ENCODE data around the gene DNAH2. TPM values are rescaled to one million over a fixed set of nuclear protein-coding genes. Genes with fewer than 3 reads are reported as not detected.

Gene DNAH2
- total RNA-seq, 1 donor, result under 0.01 TPM

DNA sequence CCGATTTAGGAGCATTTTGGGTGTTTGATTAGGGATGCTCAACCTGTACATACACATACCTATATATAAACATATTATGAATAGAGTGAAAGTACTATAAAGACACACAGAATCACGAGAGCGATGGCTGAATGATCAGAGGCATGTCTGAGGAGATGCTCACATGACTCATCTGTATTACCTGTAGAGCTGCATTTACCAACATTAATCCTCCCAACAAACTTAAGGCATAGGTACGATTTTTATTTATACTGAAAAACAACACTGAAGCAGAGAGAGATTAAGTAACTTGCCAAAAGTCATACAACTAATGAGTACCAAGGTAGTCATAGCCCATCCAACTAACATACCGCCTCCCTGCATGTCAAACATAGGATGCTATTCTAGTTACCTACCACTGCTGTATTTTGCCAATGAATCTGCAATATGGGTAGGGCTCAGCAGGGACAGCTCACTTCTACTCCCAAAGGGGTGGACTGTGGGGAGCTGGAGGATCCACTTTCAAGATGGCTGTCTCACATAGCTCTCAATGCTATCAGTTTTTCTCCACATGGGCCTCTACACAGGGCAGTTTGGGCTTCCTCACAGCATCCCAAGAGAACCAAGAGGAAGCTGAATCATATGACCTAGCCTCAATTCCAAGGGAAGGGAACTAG is 147.6 kb downstream of the DNAH2 start:
- H3K4me3 ChIP-seq (ENCODE audit: low read depth, low read length), result no peak overlapping the region
- no peak for DNase-seq (ENCODE audit: low read depth)
- TF ChIP-seq CTCF (IDR thresholded peaks at IDR 0.05; ENCODE audit: insufficient read depth, low read length), result no peak

GRCh38 chr17:7867881-7868329 is 150.4 kb downstream of the DNAH2 start:
- no peak for TF ChIP-seq CTCF (IDR thresholded peaks at IDR 0.05; ENCODE audit: insufficient read depth, low read length)
- no peak for DNase-seq (ENCODE audit: low read depth)

DNA sequence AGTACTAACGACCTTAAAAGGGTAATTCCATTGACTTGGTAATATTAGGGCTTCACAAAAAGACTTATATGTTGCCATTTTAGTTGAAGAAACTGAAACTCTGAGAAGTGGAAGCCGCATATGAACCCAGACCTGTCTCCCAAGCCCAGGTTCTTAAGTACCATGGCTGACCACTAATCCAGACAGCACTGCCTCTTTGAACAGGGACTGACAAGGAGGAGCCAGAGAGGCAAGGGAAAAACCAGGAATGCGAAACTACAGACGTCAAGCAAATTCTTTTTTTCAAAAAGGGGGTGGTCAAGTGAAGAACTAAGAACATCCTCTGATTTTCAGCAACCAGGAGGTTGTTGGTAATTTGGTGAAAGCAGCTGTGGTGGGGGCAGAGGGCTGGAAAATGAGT is 155.5 kb downstream of the DNAH2 start:
- DNase-seq (ENCODE audit: low read depth), result no peak

More at GRCh38 chr17:7867881-7868329, 150.4 kb downstream of the DNAH2 start:
- no peak overlapping the region for H3K4me3 ChIP-seq (ENCODE audit: low read depth, low read length)

DNA sequence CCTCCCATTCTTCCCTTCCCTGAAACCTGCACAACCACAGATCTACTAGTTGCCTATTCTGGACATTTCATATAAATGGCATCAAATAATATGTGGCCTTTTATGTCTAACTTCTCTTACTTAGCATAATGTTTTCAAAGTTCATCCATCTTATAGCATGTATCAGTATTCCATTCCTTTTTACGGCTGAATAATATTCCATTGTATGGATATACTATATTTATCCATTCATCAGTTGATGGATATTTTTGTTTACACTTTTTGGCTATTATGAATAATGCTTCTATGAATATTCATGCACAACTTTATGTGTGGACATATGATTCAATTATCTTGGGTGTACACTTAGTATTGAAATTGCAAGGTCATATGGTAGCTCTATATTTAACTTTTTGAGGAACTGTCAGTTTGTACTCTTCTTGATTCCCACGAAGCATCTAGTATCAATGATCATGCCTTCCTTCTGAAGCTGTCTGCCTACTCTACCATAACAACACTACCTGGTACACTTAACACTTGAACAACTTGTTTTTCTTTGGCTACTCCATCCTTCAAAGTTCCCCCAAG is 158.3 kb downstream of the DNAH2 start:
- H3K4me3 ChIP-seq (ENCODE audit: low read depth, low read length), result no peak overlapping the region
- no peak for DNase-seq (ENCODE audit: low read depth)
- TF ChIP-seq CTCF (IDR thresholded peaks at IDR 0.05; ENCODE audit: insufficient read depth, low read length), result no peak

More for the DNA sequence above, 155.5 kb downstream of the DNAH2 start:
- TF ChIP-seq CTCF (IDR thresholded peaks at IDR 0.05; ENCODE audit: insufficient read depth, low read length), result no peak
- no peak overlapping the region for H3K4me3 ChIP-seq (ENCODE audit: low read depth, low read length)

DNA sequence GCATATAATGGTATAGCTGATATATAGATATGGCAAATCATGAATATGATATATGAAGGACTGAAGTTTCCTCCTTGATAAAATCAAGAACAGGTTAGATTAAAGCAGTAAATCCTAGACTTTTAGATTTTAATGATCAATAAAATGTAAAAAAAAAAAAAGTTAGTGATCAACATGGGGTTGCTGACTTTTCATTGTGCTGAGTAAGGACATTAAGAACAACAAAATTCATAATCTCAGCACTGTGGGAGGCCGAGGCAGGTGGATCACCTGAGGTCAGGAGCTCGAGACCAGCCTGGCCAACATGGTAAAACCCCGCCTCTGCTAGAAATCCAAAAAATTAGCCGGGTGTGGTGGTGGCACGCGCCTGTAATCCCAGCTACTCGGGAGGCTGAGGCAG is 160.7 kb downstream of the DNAH2 start:
- no peak overlapping the region for H3K4me3 ChIP-seq (ENCODE audit: low read depth, low read length)
- TF ChIP-seq CTCF (IDR thresholded peaks at IDR 0.05; ENCODE audit: insufficient read depth, low read length), result no peak
- DNase-seq (ENCODE audit: low read depth), result no peak

DNA sequence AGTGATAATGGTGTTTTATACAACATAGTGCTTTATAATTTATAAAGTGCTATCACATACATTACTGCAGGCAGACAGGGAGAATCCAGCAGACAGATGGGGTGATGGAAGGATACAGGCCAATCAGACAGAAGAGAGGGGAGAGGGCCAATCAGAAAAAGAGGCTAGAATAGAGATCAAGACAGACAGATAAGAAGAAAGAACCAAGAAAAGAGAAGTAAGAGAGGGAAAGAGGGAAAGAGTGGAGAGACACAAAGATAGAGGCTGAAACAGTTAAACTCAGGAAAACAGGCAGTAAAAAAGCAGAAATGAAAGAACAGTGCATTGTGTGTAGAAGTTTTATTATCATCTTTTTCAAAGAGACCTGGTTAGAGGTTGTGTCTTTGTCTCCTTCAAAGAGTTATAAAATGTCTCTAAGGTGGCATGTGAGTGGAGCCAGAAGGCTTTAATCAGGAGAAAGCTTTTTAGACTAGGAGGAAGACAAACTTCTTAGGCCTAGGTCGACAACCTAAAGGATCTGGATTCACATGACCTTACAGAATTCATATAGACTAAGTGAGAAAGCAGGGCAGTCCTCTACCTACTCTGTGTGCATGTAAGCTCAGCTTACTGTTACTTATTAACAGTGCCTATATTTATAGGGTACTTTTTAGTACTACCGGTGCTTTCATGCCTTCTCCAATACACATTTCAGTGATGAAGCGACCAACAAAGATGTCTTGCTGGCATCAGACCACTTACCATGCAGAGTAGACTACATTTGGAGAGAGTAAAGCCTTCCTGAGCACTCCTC is 162.7 kb downstream of the DNAH2 start:
- no peak overlapping the region for H3K4me3 ChIP-seq (ENCODE audit: low read depth, low read length)
- no peak for TF ChIP-seq CTCF (IDR thresholded peaks at IDR 0.05; ENCODE audit: insufficient read depth, low read length)
- DNase-seq (ENCODE audit: low read depth), result no peak

Data from fibroblast of the aortic adventitia (primary cell).